Body of pancreas (tissue), 4 donors: ENCODE results near the gene INCENP.

Source experiments
- POLR2A ChIP-seq, 3 donors: fragments of 450-650 bp; IDR thresholded peaks; one replicate each; pipeline ENCODE4 v1.6.1; 2016; ENCODE audit warnings: antibody characterized with exemption in 3 of 3, mild to moderate bottlenecking in 2 of 3
- TF ChIP-seq, protein P1 (sequence below), 7 experiments: fragments of 450-650 bp in 4 of 7; fragments of 200-600 bp in 3 of 7; sonication (generic) in 3 of 7; IDR thresholded peaks; one replicate each; pipeline ENCODE4 v1.5.1; 2016 to 2019; ENCODE audit warnings: antibody characterized with exemption in 7 of 7

DNA sequence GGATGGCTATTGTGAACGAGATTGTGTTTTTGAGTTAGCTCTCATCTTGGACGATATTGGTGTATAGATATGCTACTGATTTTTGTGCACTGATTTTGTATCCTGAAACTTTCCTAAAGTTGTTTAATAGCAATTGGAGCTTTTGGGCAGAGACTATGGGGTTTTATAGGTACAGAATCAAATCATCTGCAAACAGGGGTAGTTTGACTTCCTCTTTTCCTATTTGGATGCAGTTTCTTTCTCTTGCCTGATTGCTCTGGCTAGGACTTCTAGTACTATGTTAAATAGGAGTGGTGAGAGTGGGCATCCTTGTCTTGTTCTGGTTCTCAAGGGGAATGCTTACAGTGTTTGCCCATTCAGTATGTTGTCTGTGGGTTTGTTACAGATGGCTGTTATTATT lies 57.3 kb downstream of the INCENP start:
- TF ChIP-seq, protein P1, sequence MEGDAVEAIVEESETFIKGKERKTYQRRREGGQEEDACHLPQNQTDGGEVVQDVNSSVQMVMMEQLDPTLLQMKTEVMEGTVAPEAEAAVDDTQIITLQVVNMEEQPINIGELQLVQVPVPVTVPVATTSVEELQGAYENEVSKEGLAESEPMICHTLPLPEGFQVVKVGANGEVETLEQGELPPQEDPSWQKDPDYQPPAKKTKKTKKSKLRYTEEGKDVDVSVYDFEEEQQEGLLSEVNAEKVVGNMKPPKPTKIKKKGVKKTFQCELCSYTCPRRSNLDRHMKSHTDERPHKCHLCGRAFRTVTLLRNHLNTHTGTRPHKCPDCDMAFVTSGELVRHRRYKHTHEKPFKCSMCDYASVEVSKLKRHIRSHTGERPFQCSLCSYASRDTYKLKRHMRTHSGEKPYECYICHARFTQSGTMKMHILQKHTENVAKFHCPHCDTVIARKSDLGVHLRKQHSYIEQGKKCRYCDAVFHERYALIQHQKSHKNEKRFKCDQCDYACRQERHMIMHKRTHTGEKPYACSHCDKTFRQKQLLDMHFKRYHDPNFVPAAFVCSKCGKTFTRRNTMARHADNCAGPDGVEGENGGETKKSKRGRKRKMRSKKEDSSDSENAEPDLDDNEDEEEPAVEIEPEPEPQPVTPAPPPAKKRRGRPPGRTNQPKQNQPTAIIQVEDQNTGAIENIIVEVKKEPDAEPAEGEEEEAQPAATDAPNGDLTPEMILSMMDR (IDR thresholded peaks at IDR 0.05) = no peak
- no peak for TF ChIP-seq POLR2A (IDR thresholded peaks at IDR 0.05)
